ENCODE measurements around the gene TUFT1.
A peak's percentile ranks its signal among the peaks of the same experiment; 100 is the strongest.

The TUFT1 gene

GRCh38 chr1:151511636-151512215 lies 28.4 kb upstream of the TUFT1 start (continued):
- no peak for TF ChIP-seq ZNF580 (tag by site-specific recombination; IDR thresholded peaks at IDR 0.05)
- TF ChIP-seq ZFP37 (tag by site-specific recombination; IDR thresholded peaks at IDR 0.05), result 0 out of 2 replicates have a peak, but pooled peaks have one; percentile 31
- no peak for TF ChIP-seq ZNF426 (tag by site-specific recombination; IDR thresholded peaks at IDR 0.05)
- TF ChIP-seq, protein P1, sequence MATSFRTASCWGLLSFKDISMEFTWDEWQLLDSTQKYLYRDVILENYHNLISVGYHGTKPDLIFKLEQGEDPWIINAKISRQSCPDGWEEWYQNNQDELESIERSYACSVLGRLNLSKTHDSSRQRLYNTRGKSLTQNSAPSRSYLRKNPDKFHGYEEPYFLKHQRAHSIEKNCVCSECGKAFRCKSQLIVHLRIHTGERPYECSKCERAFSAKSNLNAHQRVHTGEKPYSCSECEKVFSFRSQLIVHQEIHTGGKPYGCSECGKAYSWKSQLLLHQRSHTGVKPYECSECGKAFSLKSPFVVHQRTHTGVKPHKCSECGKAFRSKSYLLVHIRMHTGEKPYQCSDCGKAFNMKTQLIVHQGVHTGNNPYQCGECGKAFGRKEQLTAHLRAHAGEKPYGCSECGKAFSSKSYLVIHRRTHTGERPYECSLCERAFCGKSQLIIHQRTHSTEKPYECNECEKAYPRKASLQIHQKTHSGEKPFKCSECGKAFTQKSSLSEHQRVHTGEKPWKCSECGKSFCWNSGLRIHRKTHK (tag by site-specific recombination; IDR thresholded peaks at IDR 0.05), result no peak
- TF ChIP-seq ZBTB49 (tag by site-specific recombination; IDR thresholded peaks at IDR 0.05; ENCODE audit: low read depth), result no peak
- no peak for TF ChIP-seq ZNF138 (tag by site-specific recombination; IDR thresholded peaks at IDR 0.05; ENCODE audit: borderline replicate concordance)
- no peak for TF ChIP-seq ZNF16 (tag by site-specific recombination; IDR thresholded peaks at IDR 0.05; ENCODE audit: low read depth)
- no peak for TF ChIP-seq GFI1B (tag by site-specific recombination; IDR thresholded peaks at IDR 0.05)
- TF ChIP-seq, protein P2, sequence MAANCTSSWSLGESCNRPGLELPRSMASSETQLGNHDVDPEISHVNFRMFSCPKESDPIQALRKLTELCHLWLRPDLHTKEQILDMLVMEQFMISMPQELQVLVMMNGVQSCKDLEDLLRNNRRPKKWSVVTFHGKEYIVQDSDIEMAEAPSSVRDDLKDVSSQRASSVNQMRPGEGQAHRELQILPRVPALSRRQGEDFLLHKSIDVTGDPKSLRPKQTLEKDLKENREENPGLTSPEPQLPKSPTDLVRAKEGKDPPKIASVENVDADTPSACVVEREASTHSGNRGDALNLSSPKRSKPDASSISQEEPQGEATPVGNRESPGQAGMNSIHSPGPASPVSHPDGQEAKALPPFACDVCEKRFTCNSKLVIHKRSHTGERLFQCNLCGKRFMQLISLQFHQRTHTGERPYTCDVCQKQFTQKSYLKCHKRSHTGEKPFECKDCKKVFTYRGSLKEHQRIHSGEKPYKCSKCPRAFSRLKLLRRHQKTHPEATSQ (tag by site-specific recombination; IDR thresholded peaks at IDR 0.05), result no peak
- no peak for TF ChIP-seq ZSCAN30 (tag by site-specific recombination; IDR thresholded peaks at IDR 0.05)
- peak; percentile 4; the same call in 1 of the 2 replicates for TF ChIP-seq ZNF692 (tag by site-specific recombination; IDR thresholded peaks at IDR 0.05)
- TF ChIP-seq RBAK (tag by site-specific recombination; IDR thresholded peaks at IDR 0.05), result no peak
- TF ChIP-seq ZNF223 (tag by site-specific recombination; IDR thresholded peaks at IDR 0.05), result no peak
- TF ChIP-seq ZFP3 (tag by site-specific recombination; IDR thresholded peaks at IDR 0.05; ENCODE audit: low read depth), result no peak
- no peak for TF ChIP-seq ZNF214 (tag by site-specific recombination; IDR thresholded peaks at IDR 0.05; ENCODE audit: borderline replicate concordance)
- TF ChIP-seq ZBTB8A (tag by site-specific recombination; IDR thresholded peaks at IDR 0.05), result no peak
- no peak for TF ChIP-seq KLF10 (tag by site-specific recombination; IDR thresholded peaks at IDR 0.05)
- TF ChIP-seq ZBTB11 (tag by site-specific recombination; conservative IDR thresholded peaks at IDR 0.05; ENCODE audit: low read depth), result 0 out of 2 replicates have a peak, but pooled peaks have one; percentile 28
- no peak for TF ChIP-seq ZNF19 (tag by site-specific recombination; IDR thresholded peaks at IDR 0.05; ENCODE audit: low read depth)
- TF ChIP-seq ZNF776 (tag by site-specific recombination; IDR thresholded peaks at IDR 0.05; ENCODE audit: borderline replicate concordance), result no peak
- TF ChIP-seq ZNF660 (tag by site-specific recombination; IDR thresholded peaks at IDR 0.05), result no peak
- no peak for TF ChIP-seq REPIN1 (tag by site-specific recombination; IDR thresholded peaks at IDR 0.05; ENCODE audit: low read depth)
- 0 out of 2 replicates have a peak, but pooled peaks have one; percentile 59 for TF ChIP-seq ZNF501 (tag by site-specific recombination; IDR thresholded peaks at IDR 0.05)
- no peak for TF ChIP-seq GLI4 (tag by site-specific recombination; IDR thresholded peaks at IDR 0.05)
- no peak for TF ChIP-seq EGR2 (tag by site-specific recombination; IDR thresholded peaks at IDR 0.05; ENCODE audit: low read depth)
- peak; percentile 63 for TF ChIP-seq PRDM1 (tag by site-specific recombination; IDR thresholded peaks at IDR 0.05)
- 0 out of 2 replicates have a peak, but pooled peaks have one; percentile 30 for TF ChIP-seq ZBTB48 (tag by site-specific recombination; IDR thresholded peaks at IDR 0.05)
- TF ChIP-seq KLF8 (tag by site-specific recombination; IDR thresholded peaks at IDR 0.05), result no peak
- TF ChIP-seq ZBTB7A (tag by site-specific recombination; IDR thresholded peaks at IDR 0.05; ENCODE audit: low read depth), result no peak
- TF ChIP-seq ZNF791 (tag by site-specific recombination; IDR thresholded peaks at IDR 0.05), result no peak
